Loucy (cell line): Measurements from ENCODE around the gene DEFB114.

Experiments used
- CTCF ChIP-seq: fragments of 200-600 bp; sonication (generic); conservative IDR thresholded peaks from 2 replicates; pipeline ENCODE4 v1.5.1; 2014; ENCODE audit warnings: mild to moderate bottlenecking, antibody characterized with exemption, low read length
- EZH2phosphoT487 ChIP-seq: fragments of 200-600 bp; IDR thresholded peaks from 2 replicates; pipeline ENCODE4 v1.6.1; 2018; ENCODE audit warnings: antibody characterized with exemption, mild to moderate bottlenecking, moderate library complexity, borderline replicate concordance

- TF ChIP-seq CTCF = no peak
- TF ChIP-seq EZH2phosphoT487 = no peak
Observed at GRCh38 chr6:49923826-49924225, 40.1 kb downstream of the DEFB114 start.
